CD8-positive, alpha-beta memory T cell (primary cell): Measurements from ENCODE around the gene STARD3NL. TPM values are rescaled to one million over a fixed set of nuclear protein-coding genes. Genes with fewer than 3 reads are reported as not detected.

Experiments
- CTCF ChIA-PET: fragments of 350-600 bp; sonication (Branson Sonifier 250); formaldehyde crosslinking; loops from one replicate; lab custom pipeline; 2021; ENCODE audit warnings: antibody characterized with exemption; lab: Charles Lee
- POLR2A ChIA-PET: fragments of 350-600 bp; sonication (Branson Sonifier 250); formaldehyde crosslinking; loops from one replicate; lab custom pipeline; 2021; ENCODE audit warnings: antibody characterized with exemption; lab: Charles Lee
- DNase-seq, 5 donors: peaks; one replicate each; pipeline versions ENCODE4 v3.0.0 to v3.0.0-alpha.2; 2020 to 2022; ENCODE audit warnings: mixed read lengths in 1 of 5
- H3K27ac ChIP-seq: one replicate; pipeline ENCODE4 v1.7.0; 2013; ENCODE audit warnings: low read depth, mild to moderate bottlenecking, low read length, moderate library complexity
- H3K27me3 ChIP-seq: 2 replicates; pipeline ENCODE4 v1.7.0; 2013; ENCODE audit warnings: low read length, mild to moderate bottlenecking; ENCODE audit not compliant: insufficient read depth, poor library complexity, severe bottlenecking
- H3K36me3 ChIP-seq: 2 replicates; pipeline ENCODE4 v1.7.0; 2013; ENCODE audit warnings: mild to moderate bottlenecking, low read length, moderate library complexity; ENCODE audit not compliant: insufficient read depth
- H3K4me1 ChIP-seq: 2 replicates; pipeline ENCODE4 v1.7.0; 2013; ENCODE audit warnings: mild to moderate bottlenecking, low read length, moderate library complexity; ENCODE audit not compliant: insufficient read depth
- H3K4me3 ChIP-seq: 2 replicates; pipeline ENCODE4 v1.7.0; 2013; ENCODE audit warnings: mild to moderate bottlenecking, low read length
- H3K9me3 ChIP-seq: 2 replicates; pipeline ENCODE4 v1.7.0; 2013; ENCODE audit warnings: mild to moderate bottlenecking, low read length
- H3K27ac Mint-ChIP-seq, 8 donors: one replicate each; pipeline ENCODE4 v1.8.0; 2020 to 2021; ENCODE audit warnings: mixed read lengths in 8 of 8, mild to moderate bottlenecking in 6 of 8, inconsistent platforms in 3 of 8, moderate library complexity in 3 of 8
- H3K27me3 Mint-ChIP-seq, 2 donors: one replicate each; pipeline ENCODE4 v1.8.0; 2020 to 2021; ENCODE audit warnings: mixed read lengths in 2 of 2, mild to moderate bottlenecking in 1 of 2, moderate library complexity in 1 of 2
- H3K36me3 Mint-ChIP-seq, 3 donors: one replicate each; pipeline ENCODE4 v1.8.0; 2020 to 2021; ENCODE audit warnings: mixed read lengths in 3 of 3, inconsistent platforms in 1 of 3, mild to moderate bottlenecking in 1 of 3
- H3K4me1 Mint-ChIP-seq, 3 donors: one replicate each; pipeline ENCODE4 v1.8.0; 2020 to 2021; ENCODE audit warnings: mixed read lengths in 3 of 3, inconsistent platforms in 1 of 3, mild to moderate bottlenecking in 1 of 3
- H3K4me3 Mint-ChIP-seq, 7 donors: one replicate each; pipeline ENCODE4 v1.8.0; 2020 to 2021; ENCODE audit warnings: mixed read lengths in 7 of 7, mild to moderate bottlenecking in 6 of 7, moderate library complexity in 4 of 7, inconsistent platforms in 2 of 7
- H3K9me3 Mint-ChIP-seq, 5 donors: one replicate each; pipeline ENCODE4 v1.8.0; 2020 to 2022; ENCODE audit warnings: mixed read lengths in 5 of 5, mild to moderate bottlenecking in 3 of 5, moderate library complexity in 2 of 5, inconsistent platforms in 1 of 5
- polyA plus RNA-seq: library from polyadenylated mRNA; unstranded; fragments of 300-500 nt; fragmentation: Illumina TruSeq; gene quantifications from one replicate; pipeline ENCODE4 v1.2.3, GENCODE V29; 2021
- total RNA-seq, 2 experiments: library from RNA; stranded (reverse); gene quantifications; one replicate each; pipeline ENCODE4 v1.2.3, GENCODE V29; 2021

Gene STARD3NL
- total and polyA plus RNA-seq, 3 experiments from 2014 or later, result 41.5 to 54.2 (median 43.8) TPM

- peaks cover 11 to 29% of the 10 kb centered on the region in 2 donors for H3K27me3 Mint-ChIP-seq
- Histone ChIP-seq H3K27me3 (no peaks in the 10 kb centered on the region), H3K27ac (no peak overlapping the region), H3K9me3 (no peaks in the 10 kb centered on the region), H3K4me3 (no peak overlapping the region), H3K4me1 (no peaks in the 10 kb centered on the region), H3K36me3 (no peaks in the 10 kb centered on the region)
- H3K9me3 Mint-ChIP-seq, result peaks cover 0 to 4% (median 3%) of the 10 kb centered on the region in 5 donors
- H3K36me3 Mint-ChIP-seq, result no peaks in the 10 kb centered on the region
- no peaks in the 10 kb centered on the region for H3K4me1 Mint-ChIP-seq
- CTCF ChIA-PET, result interaction anchor here (1.7 kb wide), 1 partner anchor 216 kb away, joined by 4 read pairs; no protein-coding TSS in a partner anchor
- H3K27ac Mint-ChIP-seq, result no peak overlapping the region
- no peak for DNase-seq
- no peak overlapping the region for H3K4me3 Mint-ChIP-seq
- POLR2A ChIA-PET, result no interaction called here
Observed at GRCh38 chr7:38153515-38153914, 24.5 kb upstream of the STARD3NL start.

GRCh38 chr7:38154278-38154677 lies 23.8 kb upstream of the STARD3NL start:
- no peaks in the 10 kb centered on the region for H3K4me1 Mint-ChIP-seq
- H3K27me3 ChIP-seq, result no peaks in the 10 kb centered on the region
- H3K36me3 Mint-ChIP-seq, result no peaks in the 10 kb centered on the region
- POLR2A ChIA-PET, result no interaction called here
- H3K36me3 ChIP-seq, result no peaks in the 10 kb centered on the region
- CTCF ChIA-PET, result interaction anchor here (1.7 kb wide), 1 partner anchor 216 kb away, joined by 4 read pairs; no protein-coding TSS in a partner anchor
- no peak overlapping the region for H3K27ac Mint-ChIP-seq
- H3K27me3 Mint-ChIP-seq, result peaks cover 11 to 29% of the 10 kb centered on the region in 2 donors
- H3K4me1 ChIP-seq, result no peaks in the 10 kb centered on the region
- H3K9me3 ChIP-seq, result no peaks in the 10 kb centered on the region
- peaks cover 0 to 4% (median 3%) of the 10 kb centered on the region in 5 donors for H3K9me3 Mint-ChIP-seq
- DNase-seq, result no peak
- no peak overlapping the region for H3K27ac ChIP-seq
- H3K4me3 ChIP-seq, result no peak overlapping the region
- H3K4me3 Mint-ChIP-seq, result no peak overlapping the region

- H3K4me1 Mint-ChIP-seq, result no peaks in the 10 kb centered on the region
- H3K4me3 Mint-ChIP-seq, result no peak overlapping the region
- Histone ChIP-seq H3K4me3 (no peak overlapping the region), H3K9me3 (no peaks in the 10 kb centered on the region), H3K36me3 (no peaks in the 10 kb centered on the region), H3K27ac (no peak overlapping the region), H3K4me1 (no peaks in the 10 kb centered on the region), H3K27me3 (no peaks in the 10 kb centered on the region)
- no peak for DNase-seq
- ChIA-PET POLR2A (no interaction called here), CTCF (interaction anchor here (1.1 to 1.4 kb wide), 2 partner anchors 10 to 52 kb away, joined by 3 read pairs; no protein-coding TSS in a partner anchor)
- peaks cover 15 to 17% of the 10 kb centered on the region in 2 donors for H3K27me3 Mint-ChIP-seq
- H3K36me3 Mint-ChIP-seq, result no peaks in the 10 kb centered on the region
- H3K9me3 Mint-ChIP-seq, result peaks cover 0 to 5% (median 3%) of the 10 kb centered on the region in 5 donors
- H3K27ac Mint-ChIP-seq, result peak overlapping the region in 1 of 8 donors; percentile 24
Observed at GRCh38 chr7:38160003-38160571, 18.0 kb upstream of the STARD3NL start.

- Mint-ChIP-seq H3K4me1 (peaks cover 0 to under 1% (median 0%) of the 10 kb centered on the region in 3 donors), H3K27me3 (peaks cover 13% of the 10 kb centered on the region in 2 donors), H3K9me3 (peaks cover 0 to 1% (median 0%) of the 10 kb centered on the region in 5 donors), H3K27ac (no peak overlapping the region), H3K36me3 (no peaks in the 10 kb centered on the region), H3K4me3 (no peak overlapping the region)
- Histone ChIP-seq H3K9me3 (no peaks in the 10 kb centered on the region), H3K27ac (no peak overlapping the region), H3K27me3 (no peaks in the 10 kb centered on the region), H3K36me3 (no peaks in the 10 kb centered on the region), H3K4me3 (no peak overlapping the region), H3K4me1 (no peaks in the 10 kb centered on the region)
- no peak for DNase-seq
- ChIA-PET POLR2A (no interaction called here), CTCF (no interaction called here)
Observed at GRCh38 chr7:38162036-38162435, 16.0 kb upstream of the STARD3NL start.

- Histone ChIP-seq H3K27ac (no peak overlapping the region), H3K4me3 (no peak overlapping the region), H3K4me1 (no peaks in the 10 kb centered on the region), H3K27me3 (no peaks in the 10 kb centered on the region), H3K36me3 (no peaks in the 10 kb centered on the region), H3K9me3 (no peaks in the 10 kb centered on the region)
- Mint-ChIP-seq H3K27me3 (peaks cover 13% of the 10 kb centered on the region in 2 donors), H3K9me3 (peaks cover 0 to 1% (median 0%) of the 10 kb centered on the region in 5 donors), H3K4me3 (no peak overlapping the region), H3K4me1 (peaks cover 0 to 16% (median 7%) of the 10 kb centered on the region in 3 donors), H3K27ac (no peak overlapping the region), H3K36me3 (no peaks in the 10 kb centered on the region)
- no peak for DNase-seq
- ChIA-PET CTCF (no interaction called here), POLR2A (no interaction called here)
Observed at GRCh38 chr7:38163671-38164070, 14.4 kb upstream of the STARD3NL start.

GRCh38 chr7:38168890-38169570 lies 9.0 kb upstream of the STARD3NL start:
- H3K4me3 Mint-ChIP-seq, result no peak overlapping the region
- no peak overlapping the region for H3K27ac ChIP-seq

GRCh38 chr7:38169847-38170246 lies 8.2 kb upstream of the STARD3NL start:
- CTCF ChIA-PET, result interaction anchor here (0.8 to 1.2 kb wide), 3 partner anchors 11 to 199 kb away, joined by 3 read pairs; no protein-coding TSS in a partner anchor
- peaks cover 0 to 6% (median 2%) of the 10 kb centered on the region in 5 donors for H3K9me3 Mint-ChIP-seq
- no peak for DNase-seq
- Histone ChIP-seq H3K27me3 (no peaks in the 10 kb centered on the region), H3K36me3 (no peaks in the 10 kb centered on the region), H3K4me3 (no peak overlapping the region), H3K4me1 (no peaks in the 10 kb centered on the region), H3K27ac (no peak overlapping the region), H3K9me3 (no peaks in the 10 kb centered on the region)
- H3K27ac Mint-ChIP-seq, result no peak overlapping the region
- no peak overlapping the region for H3K4me3 Mint-ChIP-seq
- peaks cover 0 to 27% (median 19%) of the 10 kb centered on the region in 3 donors for H3K4me1 Mint-ChIP-seq
- H3K36me3 Mint-ChIP-seq, result peaks cover 0 to 5% (median 0%) of the 10 kb centered on the region in 3 donors
- peaks cover 11 to 18% of the 10 kb centered on the region in 2 donors for H3K27me3 Mint-ChIP-seq
- POLR2A ChIA-PET, result no interaction called here

More at GRCh38 chr7:38168890-38169570, 9.0 kb upstream of the STARD3NL start:
- Mint-ChIP-seq H3K27me3 (peaks cover 9 to 14% of the 10 kb centered on the region in 2 donors), H3K27ac (no peak overlapping the region), H3K4me1 (peaks cover 0 to 27% (median 19%) of the 10 kb centered on the region in 3 donors), H3K36me3 (peaks cover 0 to 4% (median 0%) of the 10 kb centered on the region in 3 donors), H3K9me3 (peaks cover 0 to 6% (median 2%) of the 10 kb centered on the region in 5 donors)
- ChIA-PET POLR2A (interaction anchor here (0.6 kb wide), 2 partner anchors 9 to 742 kb away, joined by 3 read pairs; partner anchors contain the start of gene STARD3NL), CTCF (interaction anchor here (1.2 kb wide), 1 partner anchor 47 kb away, joined by 3 read pairs; no protein-coding TSS in a partner anchor)
- Histone ChIP-seq H3K4me1 (no peaks in the 10 kb centered on the region), H3K4me3 (no peak overlapping the region), H3K36me3 (no peaks in the 10 kb centered on the region), H3K27me3 (no peaks in the 10 kb centered on the region), H3K9me3 (no peaks in the 10 kb centered on the region)
- no peak for DNase-seq
